ENCODE data around the gene VILL. TPM values are rescaled to one million over a fixed set of nuclear protein-coding genes. Genes with fewer than 3 reads are reported as not detected.

The VILL gene
- total RNA-seq, 1 donor from 2014 or later = 2.3 TPM

- no peak for DNase-seq (ENCODE audit: extremely low spot score, unreplicated experiment)
- H3K9me3 Mint-ChIP-seq (ENCODE audit: unreplicated experiment) = no peaks in the 10 kb centered on the region
- H3K27me3 Mint-ChIP-seq (ENCODE audit: unreplicated experiment) = peaks cover 24% of the 10 kb centered on the region
- no peaks in the 10 kb centered on the region for H3K36me3 Mint-ChIP-seq (ENCODE audit: unreplicated experiment)
- TF ChIP-seq CTCF (IDR thresholded peaks at IDR 0.05) = no peak
- H3K4me3 Mint-ChIP-seq (ENCODE audit: unreplicated experiment) = no peak overlapping the region
- H3K4me1 Mint-ChIP-seq (ENCODE audit: unreplicated experiment) = no peaks in the 10 kb centered on the region
- no peak overlapping the region for H3K27ac Mint-ChIP-seq (ENCODE audit: unreplicated experiment)
These were observed 64.0 kb downstream of the VILL start for GRCh38 chr3:38054499-38055001.

Small RNA genes lying within 50 kb of the gene (microRNA-seq; reads per million reads assigned to microRNA genes)
- gene MIR26A1 (ENCODE audit: unreplicated experiment) = 133 reads per million, percentile 55 among the genes with 10 or more reads in this experiment

Other genes with a start within 250 kb of the VILL start
- 71.6 and 77.6 TPM in 2 replicates for gene CTDSPL, start 128.9 kb upstream of the VILL start, total RNA-seq
- 21.8 and 22.8 TPM in 2 replicates for gene PLCD1, start 38.9 kb downstream of the VILL start, total RNA-seq
- gene DLEC1, start 48.4 kb downstream of the VILL start, total RNA-seq = 0.24 and 0.62 TPM in 2 replicates
- 60.3 and 62.0 TPM in 2 replicates for gene ACAA1, start 146.3 kb downstream of the VILL start, total RNA-seq
- 13.3 TPM in 2 replicates for gene MYD88, start 147.9 kb downstream of the VILL start, total RNA-seq
- 55.7 and 57.8 TPM in 2 replicates for gene OXSR1, start 174.8 kb downstream of the VILL start, total RNA-seq

Data from osteocyte (in vitro differentiated cells).